H1 (cell line): ENCODE data around the gene ING4. TPM values are rescaled to one million over a fixed set of nuclear protein-coding genes. Genes with fewer than 3 reads are reported as not detected.

ENCODE experiments used
- E2F6 ChIP-seq: IDR thresholded peaks from 2 replicates; pipeline ENCODE4 v1.6.1; 2012; ENCODE audit warnings: inconsistent platforms
- JUN ChIP-seq: IDR thresholded peaks from 2 replicates; pipeline ENCODE4 v1.6.1; 2011; ENCODE audit warnings: low read depth, mild to moderate bottlenecking, improper control_type of control experiment, low read length
- NANOG ChIP-seq: IDR thresholded peaks from 2 replicates; pipeline ENCODE4 v1.6.1; 2011; ENCODE audit warnings: low read length, low read depth, mild to moderate bottlenecking, inconsistent platforms; ENCODE audit not compliant: insufficient read depth, poor library complexity, severe bottlenecking
- RNF2 ChIP-seq: fragments of 200-900, 300-1000 bp; sonication (generic); IDR thresholded peaks from 2 replicates; pipeline ENCODE4 v1.7.1; 2016; ENCODE audit warnings: borderline replicate concordance, low read depth, mild to moderate bottlenecking, antibody characterized with exemption, low read length; ENCODE audit not compliant: poor library complexity, severe bottlenecking; ENCODE audit errors: missing control alignments
- polyA plus RNA-seq, 7 experiments: library from polyadenylated mRNA; depleted of rRNA in 3 of 7; stranded (reverse) in 5 of 7; unstranded in 2 of 7; fragments of >200 nt in 5 of 7; fragments of 200-250 nt in 2 of 7; gene quantifications; 1 replicate in 5 of 7; 2 replicates in 1 of 7; 4 replicates in 1 of 7; pipeline versions ENCODE4 v1.2.1 to v1.2.3, GENCODE V29; 2011 to 2013; ENCODE audit warnings: missing spikeins in 2 of 7, mixed read lengths in 2 of 7
- total RNA-seq: library from RNA; stranded (reverse); fragmentation: NEBNext Ultra II Directional; extraction: Animal tissue kit (Norgen Biotek cat#: 25700); gene quantifications from 2 replicates; pipeline ENCODE4 v1.2.1, GENCODE V29; 2021

The ING4 gene
- total and polyA plus RNA-seq, 2 of the 8 experiments (the other 6 are each of a cell fraction or from before 2014, with no cell fraction given): 22.9 to 28.6 TPM

GRCh38 chr12:6620137-6620884, 42.6 kb downstream of the ING4 start (continued):
- TF ChIP-seq E2F6 (peak; percentile 99), NANOG (no peak), RNF2 (no peak), JUN (no peak)
